Hematopoietic multipotent progenitor cell treated with erythropoietin and hydrocortisone succinate and interleukin-3 and kit ligand, for 4 days (in vitro differentiated cells): ENCODE measurements around the gene ACOT7.
"Not testable (repeated sequence)": the region's sequence is repeated elsewhere in the genome, so short reads cannot be mapped to it uniquely, and the experiment has no call there.

Experiments used
- DNase-seq: peaks from one replicate; pipeline ENCODE4 v3.0.0-alpha.2; 2015

ACOT7 gene, protein sequence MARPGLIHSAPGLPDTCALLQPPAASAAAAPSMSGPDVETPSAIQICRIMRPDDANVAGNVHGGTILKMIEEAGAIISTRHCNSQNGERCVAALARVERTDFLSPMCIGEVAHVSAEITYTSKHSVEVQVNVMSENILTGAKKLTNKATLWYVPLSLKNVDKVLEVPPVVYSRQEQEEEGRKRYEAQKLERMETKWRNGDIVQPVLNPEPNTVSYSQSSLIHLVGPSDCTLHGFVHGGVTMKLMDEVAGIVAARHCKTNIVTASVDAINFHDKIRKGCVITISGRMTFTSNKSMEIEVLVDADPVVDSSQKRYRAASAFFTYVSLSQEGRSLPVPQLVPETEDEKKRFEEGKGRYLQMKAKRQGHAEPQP

DNA sequence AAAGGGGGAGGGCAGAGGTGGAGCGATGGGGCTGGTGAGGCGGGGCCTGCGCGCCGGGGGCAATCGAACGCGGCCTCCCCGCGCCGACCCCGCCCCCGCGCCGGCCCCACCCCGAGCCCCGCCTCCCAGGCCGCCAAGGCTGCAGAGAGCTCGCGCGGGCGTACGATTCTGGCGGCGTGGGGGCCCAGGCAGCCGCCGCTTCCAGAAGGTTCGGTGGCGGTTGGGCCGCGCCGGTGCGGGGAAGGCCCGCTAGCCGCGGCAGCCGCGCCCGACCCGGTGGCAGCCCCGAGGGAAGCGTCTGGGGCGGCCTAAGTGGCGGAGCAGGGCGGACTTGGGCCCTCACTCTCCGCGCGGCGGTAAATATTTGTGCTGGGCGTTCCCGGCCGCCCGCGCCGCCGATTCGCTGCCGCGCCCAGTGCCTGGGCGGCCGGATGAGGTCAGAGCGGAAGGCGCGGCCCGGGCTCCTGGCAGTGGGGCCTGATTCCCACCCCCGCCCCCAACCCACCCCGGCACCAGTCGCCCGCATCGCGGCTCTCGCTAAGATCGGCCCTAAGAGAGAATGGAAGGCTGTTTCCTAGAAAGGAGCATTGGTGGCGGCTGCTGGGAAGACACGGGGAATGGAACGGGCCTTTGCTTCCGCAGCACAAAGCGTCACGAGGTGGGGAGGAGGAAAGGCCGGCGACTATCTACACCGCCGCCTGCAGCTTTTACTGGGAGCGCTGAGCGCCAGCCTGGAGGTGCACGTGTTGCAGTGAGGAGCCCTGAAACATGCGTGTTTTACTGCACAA lies at the start of gene ACOT7:
TSS of gene ACOT7 (minus strand) at position 368 of the 788 bp plus-strand sequence. CDS start 368 bp downstream, outside the sequence.
- peak; percentile 96 for DNase-seq

DNA sequence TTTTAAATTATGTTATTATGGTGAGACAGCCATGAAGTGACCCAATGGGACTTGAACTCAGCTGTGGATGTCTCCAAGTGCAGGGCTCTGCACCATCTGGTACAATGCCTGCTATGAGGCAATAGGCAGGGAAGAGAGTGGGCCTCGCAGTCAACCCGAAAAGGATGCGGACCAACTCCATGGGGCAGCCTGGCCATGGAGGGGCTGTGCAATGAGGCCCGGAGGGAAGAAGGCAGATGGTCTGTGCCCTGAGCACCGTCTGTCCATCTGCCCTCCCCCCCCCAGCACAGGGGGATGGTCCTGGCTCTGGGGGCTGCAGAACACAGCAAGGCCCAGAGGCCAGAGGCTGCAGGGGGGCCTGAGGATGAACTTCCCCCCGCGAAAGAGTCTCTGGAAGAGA lies 48.0 kb upstream of the ACOT7 start:
- no peak for DNase-seq

DNA sequence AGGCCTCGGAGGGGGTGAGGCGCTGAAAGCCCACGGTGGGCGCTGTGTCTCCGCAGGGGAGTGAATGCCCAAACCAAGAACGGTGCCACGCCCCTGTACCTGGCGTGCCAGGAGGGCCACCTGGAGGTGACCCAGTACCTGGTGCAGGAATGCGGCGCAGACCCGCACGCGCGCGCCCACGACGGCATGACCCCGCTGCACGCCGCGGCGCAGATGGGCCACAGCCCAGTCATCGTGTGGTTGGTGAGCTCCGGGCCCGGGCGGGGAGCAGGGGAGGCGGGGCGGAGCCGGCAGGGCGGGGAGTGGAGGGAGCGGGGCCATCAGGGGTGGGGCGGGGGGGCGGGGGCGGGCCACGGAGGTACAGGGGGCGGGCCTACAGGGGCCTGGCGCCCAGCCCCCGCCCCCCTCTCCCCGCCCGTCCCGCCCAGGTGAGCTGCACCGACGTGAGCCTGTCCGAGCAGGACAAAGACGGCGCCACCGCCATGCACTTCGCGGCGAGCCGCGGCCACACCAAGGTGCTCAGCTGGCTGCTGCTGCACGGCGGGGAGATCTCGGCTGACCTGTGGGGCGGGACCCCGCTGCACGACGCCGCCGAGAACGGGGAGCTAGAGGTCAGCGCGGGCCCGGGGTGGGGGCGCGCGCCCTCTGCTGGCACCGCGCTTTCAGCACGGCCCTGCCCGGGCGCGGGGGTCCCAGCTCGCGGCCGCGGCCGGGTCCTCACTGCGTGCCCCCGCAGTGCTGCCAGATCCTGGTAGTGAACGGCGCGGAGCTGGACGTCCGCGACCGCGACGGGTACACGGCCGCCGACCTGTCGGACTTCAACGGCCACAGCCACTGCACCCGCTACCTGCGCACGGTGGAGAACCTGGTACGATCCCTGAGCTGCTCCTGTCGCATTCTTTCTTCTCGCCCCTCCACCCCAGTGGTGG lies 46.9 kb upstream of the ACOT7 start:
- peak; percentile 89 for DNase-seq

DNA sequence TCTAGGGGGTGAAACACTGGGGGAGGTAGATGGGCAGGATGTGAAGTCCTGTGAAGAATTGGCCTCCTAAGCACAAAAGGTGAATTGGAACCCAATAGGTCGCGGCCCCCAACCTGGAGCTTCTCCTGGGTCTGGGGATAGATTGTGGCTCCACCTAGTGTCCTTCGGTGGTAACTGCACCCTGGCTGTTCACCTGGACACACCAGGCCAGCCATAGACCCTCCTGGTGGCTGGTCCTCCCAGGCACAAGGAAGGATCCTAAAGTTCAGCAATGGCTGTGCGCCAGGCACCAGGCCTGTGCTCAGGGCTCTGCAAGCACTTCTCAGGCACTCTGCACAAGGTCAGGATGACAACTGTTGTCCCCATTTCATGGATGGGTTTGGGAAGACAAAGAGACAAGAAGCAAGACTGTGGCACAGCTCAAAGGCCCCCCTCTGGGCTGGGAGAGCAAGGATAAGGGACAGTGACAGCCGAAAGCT lies 44.5 kb upstream of the ACOT7 start:
- DNase-seq = peak; percentile 76

DNA sequence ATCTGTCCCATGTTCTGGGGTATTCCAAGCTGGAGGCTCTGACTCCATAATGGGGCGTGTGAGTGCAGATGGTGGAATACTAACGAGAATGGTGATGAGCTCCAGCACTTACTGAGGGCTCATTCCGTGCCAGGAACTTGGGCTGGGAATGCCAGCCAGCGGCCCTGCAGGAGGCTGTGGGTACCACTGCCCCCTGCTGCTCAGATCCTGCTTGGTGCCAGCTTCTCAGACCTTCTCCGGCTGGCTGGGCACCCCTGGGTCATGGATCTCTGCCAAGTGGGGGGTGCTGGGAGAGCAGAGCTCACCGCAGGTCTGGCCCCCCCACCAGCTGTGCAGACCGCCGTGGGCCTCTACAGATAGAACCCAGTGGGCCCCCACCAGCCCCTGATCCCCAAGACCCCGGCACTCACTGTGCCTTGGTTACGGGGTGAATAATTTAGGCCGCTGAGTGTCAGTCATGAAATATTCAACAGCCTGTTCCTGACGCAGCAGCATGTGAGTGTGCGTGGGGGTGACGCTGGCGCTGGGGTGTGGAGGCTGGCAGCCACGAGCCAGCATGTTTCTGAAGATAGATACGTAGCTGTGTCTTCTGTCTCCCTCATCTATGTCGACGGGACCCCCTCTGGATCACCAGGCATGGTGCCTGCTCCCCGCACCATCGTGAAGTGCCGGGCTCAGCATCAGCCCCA lies 43.6 kb upstream of the ACOT7 start:
- not testable (repeated sequence) for DNase-seq

DNA sequence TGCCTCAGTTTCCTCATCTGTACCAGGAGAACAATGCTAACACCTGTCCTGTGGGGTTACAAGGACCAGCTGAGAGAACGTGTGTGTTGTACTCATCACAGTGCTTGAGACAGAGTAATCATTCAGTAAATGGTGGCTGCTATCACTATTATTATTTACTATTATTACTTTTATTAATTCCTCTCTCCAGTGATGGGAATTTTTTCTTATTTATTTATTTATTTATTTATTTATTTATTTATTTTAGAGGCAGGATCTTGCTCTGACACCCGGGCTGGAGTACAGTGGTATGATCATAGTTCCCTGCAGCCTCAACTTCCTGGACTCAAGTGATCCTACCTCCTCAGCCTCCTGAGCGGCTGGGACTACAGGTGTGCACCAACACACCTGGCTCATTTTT lies 42.7 kb upstream of the ACOT7 start:
- DNase-seq = not testable (repeated sequence)

DNA sequence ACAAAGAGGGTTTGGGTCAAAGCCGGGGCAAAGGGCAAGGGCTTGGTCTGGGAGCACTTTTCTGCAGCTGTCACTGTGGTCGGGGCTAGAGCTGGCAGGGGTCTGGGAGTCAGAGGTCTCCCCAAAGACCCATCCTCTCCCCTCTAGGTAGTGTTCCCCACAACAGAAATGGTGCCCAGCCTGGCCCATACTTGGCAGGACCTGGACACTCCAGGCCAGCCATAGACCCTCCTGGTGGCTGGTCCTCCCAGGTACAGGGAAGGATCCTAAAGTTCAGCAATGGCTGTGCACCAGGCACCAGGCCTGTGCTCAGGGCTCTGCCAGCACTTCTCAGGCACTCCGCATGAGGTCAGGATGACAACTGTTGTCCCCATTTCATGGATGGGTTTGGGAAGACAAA lies 42.0 kb upstream of the ACOT7 start:
- no peak for DNase-seq

DNA sequence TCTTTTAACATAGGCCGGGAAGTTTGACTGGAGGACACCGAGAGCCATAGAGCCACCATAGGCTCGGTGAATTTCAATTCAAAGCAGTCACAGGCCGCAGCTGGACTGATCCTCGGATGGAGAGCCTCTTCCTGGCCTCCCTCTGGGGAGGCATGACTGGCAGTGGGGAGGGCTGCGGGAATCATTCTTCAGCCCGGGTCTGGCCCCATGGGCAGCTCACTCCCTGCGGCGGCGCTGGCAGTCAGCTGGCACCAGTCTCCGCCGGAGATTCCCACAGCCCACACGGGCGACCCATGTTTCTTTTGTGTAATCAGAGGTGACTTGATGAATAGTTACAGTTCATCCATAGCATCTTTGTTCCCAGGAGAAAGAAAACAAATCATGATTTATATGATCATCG lies 41.6 kb upstream of the ACOT7 start:
- DNase-seq = no peak

DNA sequence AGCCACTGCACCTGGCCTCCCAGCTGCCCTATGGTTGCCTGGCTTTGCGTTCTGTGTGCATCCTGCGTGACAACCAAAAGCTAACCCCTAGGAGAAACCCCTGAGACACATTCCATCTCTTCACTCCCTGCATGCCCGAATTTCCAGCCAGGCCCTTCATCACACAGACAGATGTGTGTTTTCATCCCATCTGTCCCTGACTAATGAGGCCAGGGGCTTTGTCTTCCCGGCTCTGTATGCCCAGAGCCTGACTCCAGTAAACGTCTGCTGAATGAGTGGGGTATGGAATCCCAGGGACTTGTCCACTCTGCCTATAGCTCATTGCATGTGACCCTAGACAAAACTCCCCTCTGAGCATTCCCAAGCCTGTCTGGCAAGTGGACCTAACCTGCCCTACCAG lies 40.6 kb upstream of the ACOT7 start:
- DNase-seq = no peak

DNA sequence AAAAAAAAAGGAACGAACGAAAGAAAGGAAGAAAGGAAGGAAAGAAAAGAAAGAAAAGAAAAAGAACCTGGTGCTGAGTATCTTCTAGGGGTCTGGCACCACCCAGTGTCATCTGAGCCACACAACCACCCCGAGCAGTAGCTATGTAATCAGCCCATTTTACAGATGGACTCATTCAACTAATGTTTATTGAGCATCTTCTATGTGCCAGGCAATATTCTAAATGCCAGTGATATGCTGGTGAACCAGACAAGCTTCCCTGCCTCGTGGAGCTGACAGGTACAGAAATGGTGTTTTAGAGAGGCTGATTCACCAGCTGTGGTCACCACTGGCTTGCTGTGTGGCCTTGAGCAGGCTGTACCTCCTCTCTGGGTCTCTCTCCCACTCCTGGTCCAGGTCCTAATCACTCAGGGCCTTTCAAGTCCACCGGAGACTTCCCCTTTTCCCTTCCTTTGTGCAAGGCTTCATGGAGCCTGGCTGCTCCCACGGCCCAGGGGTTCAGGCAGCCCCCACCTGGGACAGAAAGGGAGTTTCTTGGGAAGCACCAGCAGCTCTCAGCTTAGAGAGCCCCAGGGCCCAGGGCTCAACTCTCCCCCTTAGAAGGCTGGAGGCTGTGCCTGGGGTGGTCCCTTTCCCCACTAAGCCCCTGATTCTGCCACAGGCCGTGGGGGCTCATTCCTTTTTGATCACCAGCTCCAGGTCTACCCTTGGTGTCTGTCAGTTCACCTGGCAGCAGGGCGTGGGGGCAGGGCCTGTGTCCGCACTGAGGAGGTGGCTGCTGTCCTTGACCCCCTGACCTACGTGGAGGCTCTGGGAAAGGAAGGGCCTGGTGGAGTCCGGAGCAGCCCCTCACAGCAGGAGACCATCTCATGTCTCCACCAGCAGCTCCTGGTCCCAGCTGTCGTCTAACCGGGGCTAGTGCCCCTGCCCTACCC lies 38.3 kb upstream of the ACOT7 start:
- not testable (repeated sequence) for DNase-seq

DNA sequence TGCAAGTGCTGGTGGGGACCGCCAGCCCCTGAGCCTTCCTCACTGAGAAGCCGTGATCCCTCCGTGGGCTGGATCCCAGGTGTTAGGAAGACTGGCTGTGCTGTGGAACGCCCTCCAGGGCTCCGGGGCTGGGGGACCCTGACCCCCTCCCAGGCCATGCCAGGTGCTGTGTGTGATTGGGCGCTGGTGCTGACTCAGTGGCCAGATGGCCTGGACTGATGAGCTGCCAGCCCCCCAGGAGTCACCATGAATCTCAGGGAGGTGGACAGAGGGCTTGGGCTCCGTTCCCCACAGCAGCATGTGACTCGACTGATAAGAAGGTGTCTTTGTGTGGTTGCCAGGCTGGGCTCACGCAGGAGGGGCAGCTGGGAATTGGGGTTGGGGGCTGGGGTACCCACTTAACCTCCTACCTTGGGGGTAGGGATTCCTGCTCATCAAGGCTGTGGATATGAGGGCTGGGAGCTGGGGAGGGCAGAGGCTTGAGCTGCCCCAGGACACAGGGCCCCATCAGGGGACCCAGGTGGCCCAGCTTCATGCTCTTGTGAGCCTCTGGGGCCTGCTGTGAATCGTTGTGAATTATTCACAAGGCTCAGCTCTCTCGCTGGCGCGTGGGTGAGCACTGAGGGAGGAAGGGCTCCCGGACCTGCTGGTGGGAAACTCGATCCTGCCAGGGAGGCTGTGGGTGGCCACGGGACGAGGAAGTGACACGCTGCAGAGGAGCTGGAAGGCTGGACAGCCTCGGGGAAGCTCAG lies 36.3 kb upstream of the ACOT7 start:
- peak; percentile 69 for DNase-seq

DNA sequence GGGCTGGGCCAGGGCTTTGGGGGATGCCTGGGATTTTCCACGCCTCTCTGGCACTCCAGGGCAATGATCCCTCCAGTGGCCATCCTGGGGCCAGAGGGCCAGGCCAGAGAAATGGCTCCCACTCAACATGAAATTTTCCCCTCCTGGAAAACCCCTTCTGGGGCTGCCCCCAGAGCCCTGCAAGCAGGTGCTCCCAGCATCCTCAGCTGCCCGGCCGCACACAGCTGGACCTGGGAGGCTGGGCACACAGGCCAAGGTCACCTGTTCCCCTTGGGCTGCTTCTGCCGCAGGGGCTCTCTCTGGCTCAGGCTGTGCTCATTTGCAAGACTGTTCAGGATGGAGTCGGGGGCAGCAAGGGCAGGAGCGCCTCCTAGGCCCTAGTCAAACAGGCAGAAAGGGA lies 34.9 kb upstream of the ACOT7 start:
- not testable (repeated sequence) for DNase-seq

DNA sequence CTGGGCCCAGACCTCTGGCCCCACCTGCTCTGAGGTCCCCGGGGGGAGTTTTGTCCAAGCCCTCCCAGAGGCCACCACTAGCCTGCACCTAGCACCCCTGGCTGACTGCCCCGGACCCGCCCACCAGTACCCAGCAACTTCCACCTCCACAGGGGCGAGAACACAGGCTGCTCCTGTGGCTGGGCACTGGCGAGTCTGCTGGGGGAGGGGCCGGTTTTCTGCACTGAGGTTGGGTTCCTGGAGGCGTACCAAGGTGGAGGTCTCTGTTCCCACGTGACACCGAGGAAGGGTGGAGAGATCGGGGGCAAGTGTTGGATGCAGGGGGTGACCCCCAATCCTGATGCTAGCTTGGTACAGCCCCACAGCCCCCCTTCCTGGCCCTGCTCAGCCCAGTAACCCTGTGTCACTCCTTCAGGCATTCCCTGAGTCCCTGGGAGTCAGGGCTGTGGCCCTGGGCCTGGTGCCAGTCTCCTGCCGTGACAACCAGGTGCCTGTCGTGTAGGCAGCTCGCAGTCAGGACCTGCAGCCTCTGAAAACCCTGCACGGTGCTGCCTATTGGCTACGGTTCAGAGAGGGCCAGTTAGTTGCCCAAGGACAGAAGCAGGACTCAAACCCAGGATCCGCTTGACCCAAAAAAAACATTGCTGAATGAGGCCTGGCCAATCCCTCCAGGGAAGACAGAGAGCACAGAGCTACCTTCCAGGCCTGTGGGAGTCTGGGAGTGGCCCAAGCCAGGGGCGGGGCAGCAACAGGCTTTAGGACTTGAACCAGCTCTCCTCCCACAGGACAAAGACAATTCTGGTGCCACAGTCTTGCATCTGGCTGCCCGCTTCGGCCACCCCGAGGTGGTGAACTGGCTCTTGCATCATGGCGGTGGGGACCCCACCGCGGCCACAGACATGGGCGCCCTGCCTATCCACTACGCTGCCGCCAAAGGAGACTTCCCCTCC lies 34.1 kb upstream of the ACOT7 start:
- DNase-seq = no peak

DNA sequence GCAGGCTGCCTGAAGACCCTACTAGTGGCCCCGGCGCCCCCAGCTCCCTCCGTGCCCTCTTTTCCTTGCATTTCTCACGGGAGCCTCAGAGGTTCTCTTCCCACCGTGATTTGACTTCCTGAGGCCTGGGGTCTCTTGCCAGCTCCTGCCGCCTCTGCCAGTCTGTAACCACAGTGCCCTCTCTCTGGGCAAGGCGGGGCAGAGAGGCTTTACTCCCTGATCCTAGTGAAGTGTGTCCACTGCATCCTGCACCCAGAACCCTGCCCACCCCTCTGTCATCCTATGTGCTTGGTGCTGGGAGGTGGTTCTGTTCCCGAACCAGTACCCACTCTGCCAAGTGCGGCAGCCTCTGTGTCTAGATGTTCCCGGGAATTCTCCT lies 33.4 kb upstream of the ACOT7 start:
- no peak for DNase-seq

DNA sequence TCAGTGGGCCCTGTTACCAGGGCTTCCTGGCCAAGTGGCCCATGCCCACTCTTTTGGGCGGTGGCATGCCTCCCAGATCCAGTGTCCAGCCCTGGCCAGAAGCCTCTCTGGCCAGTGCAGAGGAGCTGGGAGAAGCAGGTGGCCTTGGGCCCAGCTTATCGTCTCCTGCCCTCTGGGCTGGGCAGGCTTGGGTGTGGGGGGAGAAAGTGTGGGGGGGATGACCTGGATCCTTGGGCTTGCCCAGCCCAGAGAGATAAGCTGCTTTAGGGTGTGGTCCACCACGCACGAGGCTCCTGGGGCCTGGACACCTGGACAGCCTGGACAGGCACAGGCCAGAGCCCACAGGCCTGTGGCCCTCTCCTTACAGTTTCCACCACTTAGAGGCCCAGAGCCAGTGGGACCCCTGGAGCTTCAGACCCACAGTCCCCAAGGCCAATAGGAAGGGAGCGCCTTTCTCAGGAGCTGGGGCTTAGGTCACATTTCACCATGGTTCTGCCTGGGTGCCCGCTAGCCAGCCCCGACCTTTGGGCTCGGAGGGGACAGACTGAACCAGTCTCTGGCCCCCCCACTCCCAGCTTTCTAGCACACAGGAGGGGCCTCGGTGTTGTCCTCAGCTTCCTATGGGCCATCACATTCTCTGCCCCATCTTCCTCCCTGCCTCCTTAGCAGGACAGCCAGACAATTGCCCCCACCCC lies 32.9 kb upstream of the ACOT7 start:
- DNase-seq = no peak

DNA sequence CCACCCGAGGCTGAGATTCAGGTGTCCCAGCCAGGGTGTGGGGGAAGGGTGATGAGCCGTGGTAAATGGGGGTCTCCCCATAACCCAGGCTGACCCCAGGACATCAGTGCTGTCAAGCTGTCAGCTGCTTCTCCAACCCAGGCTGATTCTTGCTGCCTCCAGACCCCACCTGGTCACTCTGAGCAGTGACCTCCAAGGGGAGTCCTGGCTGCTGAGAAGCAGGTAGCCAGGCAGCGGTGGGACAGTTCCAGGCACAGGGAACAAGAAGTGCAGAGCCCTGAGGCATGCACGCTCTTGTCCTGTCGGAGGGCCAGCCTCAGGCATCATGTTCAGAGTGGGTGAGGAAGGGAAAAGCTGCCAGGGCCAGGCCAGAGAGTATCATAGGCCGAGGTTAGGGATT lies 32.1 kb upstream of the ACOT7 start:
- DNase-seq = no peak

DNA sequence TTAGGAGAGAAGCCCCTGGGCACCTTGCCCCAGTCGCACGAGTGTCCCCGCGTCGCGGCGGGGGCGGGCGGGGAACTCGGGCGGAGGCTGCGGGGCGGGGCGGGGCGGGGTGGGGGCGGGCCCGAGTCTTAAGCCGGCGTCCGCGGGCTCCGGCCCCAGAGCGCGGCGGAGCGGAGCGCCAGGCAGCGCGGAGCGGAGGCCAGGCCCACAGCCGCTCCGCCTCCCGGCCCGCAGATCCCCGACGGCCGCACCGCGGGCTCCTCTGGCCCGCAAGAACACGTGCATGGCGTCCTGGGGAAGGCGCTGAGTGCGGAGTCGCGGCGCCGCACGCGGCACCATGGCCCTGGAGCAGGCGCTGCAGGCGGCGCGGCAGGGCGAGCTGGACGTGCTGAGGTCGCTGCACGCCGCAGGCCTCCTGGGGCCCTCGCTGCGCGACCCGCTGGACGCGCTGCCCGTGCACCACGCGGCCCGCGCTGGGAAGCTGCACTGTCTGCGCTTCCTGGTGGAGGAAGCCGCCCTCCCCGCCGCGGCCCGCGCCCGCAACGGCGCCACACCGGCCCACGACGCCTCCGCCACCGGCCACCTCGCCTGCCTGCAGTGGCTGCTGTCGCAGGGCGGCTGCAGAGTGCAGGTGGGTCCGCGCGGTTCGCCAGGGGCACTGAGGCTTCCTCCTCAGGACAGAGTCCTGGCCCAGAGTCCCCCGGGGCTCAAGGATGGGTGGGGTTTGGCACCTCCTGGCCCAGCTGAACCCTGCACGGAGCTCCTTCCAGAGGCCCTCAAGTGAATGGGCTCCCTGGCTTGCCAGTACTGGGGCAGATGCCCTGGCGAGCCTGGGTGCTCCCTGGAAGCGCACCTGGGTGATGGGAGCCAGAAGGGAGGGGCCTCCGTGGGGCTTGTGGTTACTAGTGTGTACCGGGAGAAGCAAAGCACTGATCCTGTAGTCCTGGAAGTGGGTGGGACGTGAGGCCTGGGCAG lies 31.3 kb upstream of the ACOT7 start, which contains the start of gene ESPN:
TSS of gene ESPN (plus strand) at position 158 of the 975 bp plus-strand sequence. CDS start at position 338, 180 bp downstream.
- peak; percentile 48 for DNase-seq
